ENCODE results near the gene TBC1D14.

The TBC1D14 gene

GRCh38 chr4:6873291-6873690 lies 36.3 kb upstream of the TBC1D14 start:
- H4K20me1 ChIP-seq (ENCODE audit: insufficient read depth, low read length) = no peaks in the 10 kb centered on the region
- no peak overlapping the region for H3K4me3 ChIP-seq (ENCODE audit: low read length)
- H3K27me3 ChIP-seq (ENCODE audit: low read depth, low read length) = no peaks in the 10 kb centered on the region
- H3K36me3 ChIP-seq (replicated peaks; ENCODE audit: low read depth, low read length) = peaks cover 6% of the 10 kb centered on the region
- H3K79me2 ChIP-seq (ENCODE audit: low read length) = no peaks in the 10 kb centered on the region
- no peak overlapping the region for H2AFZ ChIP-seq (ENCODE audit: low read depth, low read length)
- no peaks in the 10 kb centered on the region; the same call in 1 of the 2 replicates for H3K4me1 ChIP-seq (ENCODE audit: low read length)
- TF ChIP-seq, protein P1, sequence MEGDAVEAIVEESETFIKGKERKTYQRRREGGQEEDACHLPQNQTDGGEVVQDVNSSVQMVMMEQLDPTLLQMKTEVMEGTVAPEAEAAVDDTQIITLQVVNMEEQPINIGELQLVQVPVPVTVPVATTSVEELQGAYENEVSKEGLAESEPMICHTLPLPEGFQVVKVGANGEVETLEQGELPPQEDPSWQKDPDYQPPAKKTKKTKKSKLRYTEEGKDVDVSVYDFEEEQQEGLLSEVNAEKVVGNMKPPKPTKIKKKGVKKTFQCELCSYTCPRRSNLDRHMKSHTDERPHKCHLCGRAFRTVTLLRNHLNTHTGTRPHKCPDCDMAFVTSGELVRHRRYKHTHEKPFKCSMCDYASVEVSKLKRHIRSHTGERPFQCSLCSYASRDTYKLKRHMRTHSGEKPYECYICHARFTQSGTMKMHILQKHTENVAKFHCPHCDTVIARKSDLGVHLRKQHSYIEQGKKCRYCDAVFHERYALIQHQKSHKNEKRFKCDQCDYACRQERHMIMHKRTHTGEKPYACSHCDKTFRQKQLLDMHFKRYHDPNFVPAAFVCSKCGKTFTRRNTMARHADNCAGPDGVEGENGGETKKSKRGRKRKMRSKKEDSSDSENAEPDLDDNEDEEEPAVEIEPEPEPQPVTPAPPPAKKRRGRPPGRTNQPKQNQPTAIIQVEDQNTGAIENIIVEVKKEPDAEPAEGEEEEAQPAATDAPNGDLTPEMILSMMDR (IDR thresholded peaks at IDR 0.05; ENCODE audit: low read depth, low read length) = peak; percentile 27
- no peak for TF ChIP-seq EZH2phosphoT487 (IDR thresholded peaks at IDR 0.05; ENCODE audit: low read depth)
- no peak overlapping the region for H3K9ac ChIP-seq (ENCODE audit: low read length)
- H3K9me3 ChIP-seq (ENCODE audit: insufficient read depth, low read length) = no peaks in the 10 kb centered on the region
- no peak overlapping the region for H3K4me2 ChIP-seq (ENCODE audit: low read length)
- H3K27ac ChIP-seq (ENCODE audit: low read length) = no peak overlapping the region

DNA sequence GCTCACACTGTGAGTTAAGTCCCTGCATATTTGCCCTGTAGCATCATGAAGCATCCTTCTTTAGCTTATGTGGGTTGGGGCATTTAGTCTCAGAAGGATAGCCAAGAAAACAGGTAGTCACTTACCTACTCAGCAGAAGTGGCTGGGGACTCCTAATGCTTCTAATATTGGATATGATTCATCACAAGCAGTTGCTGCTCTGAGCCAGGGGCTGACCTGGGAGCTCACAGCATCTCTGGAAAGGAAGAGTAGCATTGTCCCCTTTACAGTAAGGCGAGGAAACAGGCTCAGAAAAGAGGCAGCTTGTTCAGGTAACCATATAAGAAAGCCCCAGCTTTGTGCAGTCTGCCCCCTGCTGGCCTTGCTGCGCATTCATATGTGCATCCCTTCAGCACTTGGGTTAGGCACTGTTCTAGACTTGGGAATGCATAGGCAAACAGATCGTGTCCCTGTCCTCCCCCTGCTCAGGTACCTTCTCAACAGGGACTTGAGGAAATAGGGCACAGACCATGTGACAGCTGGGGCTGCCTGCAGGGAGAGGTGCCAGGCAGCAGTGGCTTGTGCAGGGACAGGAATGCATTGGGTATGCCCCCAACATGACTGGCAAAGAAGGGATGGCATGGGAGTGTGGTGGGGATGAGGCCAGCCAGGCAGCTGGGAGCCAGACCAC lies 35.7 kb upstream of the TBC1D14 start:
- Histone ChIP-seq H3K27ac (ENCODE audit: low read length) (no peak overlapping the region), H3K9ac (ENCODE audit: low read length) (no peak overlapping the region), H3K4me2 (ENCODE audit: low read length) (no peak overlapping the region), H2AFZ (ENCODE audit: low read depth, low read length) (no peak overlapping the region), H3K27me3 (ENCODE audit: low read depth, low read length) (no peaks in the 10 kb centered on the region), H3K36me3 (replicated peaks; ENCODE audit: low read depth, low read length) (peaks cover 6% of the 10 kb centered on the region), H4K20me1 (ENCODE audit: insufficient read depth, low read length) (no peaks in the 10 kb centered on the region), H3K79me2 (ENCODE audit: low read length) (no peaks in the 10 kb centered on the region), H3K9me3 (ENCODE audit: insufficient read depth, low read length) (no peaks in the 10 kb centered on the region), H3K4me1 (ENCODE audit: low read length) (no peaks in the 10 kb centered on the region; the same call in 1 of the 2 replicates), H3K4me3 (ENCODE audit: low read length) (no peak overlapping the region)
- TF ChIP-seq EZH2phosphoT487 (IDR thresholded peaks at IDR 0.05; ENCODE audit: low read depth) = no peak
- TF ChIP-seq, protein P1 (IDR thresholded peaks at IDR 0.05; ENCODE audit: low read depth, low read length) = peak; percentile 87

DNA sequence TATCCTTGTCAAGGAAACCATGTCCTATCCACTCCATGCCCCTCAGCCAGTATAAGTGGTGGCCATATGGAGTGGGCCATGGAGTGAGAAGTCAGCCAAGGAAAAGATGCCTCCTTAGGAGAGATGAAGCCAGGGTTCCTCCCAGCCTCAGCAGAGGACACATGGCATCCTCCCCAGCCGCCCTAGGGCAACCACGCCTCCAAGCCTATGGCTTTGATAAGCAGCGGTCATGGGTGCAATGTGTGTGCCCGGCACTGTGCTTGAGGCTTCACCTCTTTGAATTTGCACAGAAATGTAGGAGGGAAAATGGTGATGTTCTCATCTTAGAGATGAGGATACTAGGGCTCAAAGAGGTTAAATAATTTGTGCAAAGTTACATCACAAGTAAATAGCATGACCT lies 34.6 kb upstream of the TBC1D14 start:
- Histone ChIP-seq H3K36me3 (replicated peaks; ENCODE audit: low read depth, low read length) (peaks cover 6% of the 10 kb centered on the region), H3K4me1 (ENCODE audit: low read length) (no peaks in the 10 kb centered on the region; the same call in 1 of the 2 replicates), H3K4me2 (ENCODE audit: low read length) (no peak overlapping the region), H3K9ac (ENCODE audit: low read length) (no peak overlapping the region), H3K79me2 (ENCODE audit: low read length) (no peaks in the 10 kb centered on the region), H3K27ac (ENCODE audit: low read length) (no peak overlapping the region), H3K9me3 (ENCODE audit: insufficient read depth, low read length) (no peaks in the 10 kb centered on the region), H2AFZ (ENCODE audit: low read depth, low read length) (no peak overlapping the region), H3K27me3 (ENCODE audit: low read depth, low read length) (no peaks in the 10 kb centered on the region), H3K4me3 (ENCODE audit: low read length) (no peak overlapping the region), H4K20me1 (ENCODE audit: insufficient read depth, low read length) (no peaks in the 10 kb centered on the region)
- TF ChIP-seq, protein P1 (IDR thresholded peaks at IDR 0.05; ENCODE audit: low read depth, low read length) = no peak
- no peak for TF ChIP-seq EZH2phosphoT487 (IDR thresholded peaks at IDR 0.05; ENCODE audit: low read depth)

DNA sequence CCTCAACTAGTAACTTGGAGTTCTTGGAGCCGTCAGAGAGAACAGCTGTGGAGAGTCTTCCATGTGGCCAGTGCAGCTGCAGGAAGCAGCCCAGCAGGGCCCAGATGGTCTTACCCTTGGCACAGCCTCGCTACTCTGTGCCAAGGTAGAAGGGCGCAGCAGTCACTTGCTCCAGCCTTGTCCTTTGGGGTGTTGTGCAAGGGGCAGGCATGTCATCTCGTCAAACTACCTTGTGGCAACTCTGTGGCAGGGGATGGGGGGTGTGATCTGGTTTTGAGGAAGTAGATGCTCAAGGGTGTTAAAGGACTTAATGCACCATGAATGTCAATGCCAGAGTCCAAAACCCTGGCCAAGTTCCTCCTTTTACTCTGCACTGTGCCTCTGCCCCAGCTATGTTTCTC lies 34.2 kb upstream of the TBC1D14 start:
- H3K4me2 ChIP-seq (ENCODE audit: low read length) = no peak overlapping the region
- peaks cover 6% of the 10 kb centered on the region for H3K36me3 ChIP-seq (replicated peaks; ENCODE audit: low read depth, low read length)
- no peaks in the 10 kb centered on the region for H3K9me3 ChIP-seq (ENCODE audit: insufficient read depth, low read length)
- H3K9ac ChIP-seq (ENCODE audit: low read length) = no peak overlapping the region
- no peak overlapping the region for H3K27ac ChIP-seq (ENCODE audit: low read length)
- H3K79me2 ChIP-seq (ENCODE audit: low read length) = no peaks in the 10 kb centered on the region
- TF ChIP-seq EZH2phosphoT487 (IDR thresholded peaks at IDR 0.05; ENCODE audit: low read depth) = no peak
- TF ChIP-seq, protein P1 (IDR thresholded peaks at IDR 0.05; ENCODE audit: low read depth, low read length) = no peak
- H3K4me1 ChIP-seq (ENCODE audit: low read length) = no peaks in the 10 kb centered on the region; the same call in 1 of the 2 replicates
- H3K27me3 ChIP-seq (ENCODE audit: low read depth, low read length) = no peaks in the 10 kb centered on the region
- H2AFZ ChIP-seq (ENCODE audit: low read depth, low read length) = no peak overlapping the region
- no peaks in the 10 kb centered on the region for H4K20me1 ChIP-seq (ENCODE audit: insufficient read depth, low read length)
- H3K4me3 ChIP-seq (ENCODE audit: low read length) = no peak overlapping the region
